ENCODE data around the gene FAM135A. TPM values are rescaled to one million over a fixed set of nuclear protein-coding genes. Genes with fewer than 3 reads are reported as not detected.
A peak's percentile ranks its signal among the peaks of the same experiment; 100 is the strongest.
"Not testable (repeated sequence)": the region's sequence is repeated elsewhere in the genome, so short reads cannot be mapped to it uniquely, and the experiment has no call there.

FAM135A gene
- total RNA-seq, 1 donor from 2014 or later = 10.5 TPM

GRCh38 chr6:70607371-70607770, 194.1 kb downstream of the FAM135A start:
- Mint-ChIP-seq H3K9me3 (peaks cover 22% of the 10 kb centered on the region), H3K27ac (peak overlapping the region; percentile 79), H3K4me3 (peak overlapping the region; percentile 68), H3K4me1 (peaks cover 27% of the 10 kb centered on the region), H3K36me3 (ENCODE audit: low read depth) (peaks cover 14% of the 10 kb centered on the region)
- H3K27me3 Mint-ChIP-seq = not testable (repeated sequence)
- DNase-seq = peak; percentile 61
- intact Hi-C loops (cut with micrococcal nuclease) = loop anchor here (5.0 kb wide), 1 partner anchor 40 kb away; the partner anchor contains the start of gene SDHAF4

- peaks cover 27% of the 10 kb centered on the region for H3K4me1 Mint-ChIP-seq
- intact Hi-C loops (cut with micrococcal nuclease) = loop anchor here (5.0 kb wide), 1 partner anchor 42 kb away; the partner anchor contains the start of gene SDHAF4
- peaks cover 12% of the 10 kb centered on the region for H3K36me3 Mint-ChIP-seq (ENCODE audit: low read depth)
- not testable (repeated sequence) for H3K27ac Mint-ChIP-seq, DNase-seq, H3K4me3 Mint-ChIP-seq
- H3K27me3 Mint-ChIP-seq = peaks cover 14% of the 10 kb centered on the region
- H3K9me3 Mint-ChIP-seq = peaks cover 22% of the 10 kb centered on the region
Observed at GRCh38 chr6:70609181-70609580, 195.9 kb downstream of the FAM135A start.

Other genes with a start within 250 kb of the FAM135A start
- gene COL9A1, start 110.4 kb upstream of the FAM135A start, total RNA-seq = not detected in 2 replicates
- 9.5 and 14.3 TPM in 2 replicates for gene SDHAF4, start 153.4 kb downstream of the FAM135A start, total RNA-seq